G401 (cell line): ENCODE results near the gene GPSM1. TPM values are rescaled to one million over a fixed set of nuclear protein-coding genes. Genes with fewer than 3 reads are reported as not detected.

ENCODE experiments used
- DNase-seq: peaks from one replicate; pipeline ENCODE4 v3.0.0-alpha.2; 2015; ENCODE audit warnings: low spot score
- in situ Hi-C: cut with HindIII; loops from 2 replicates; pipeline ENCODE4 v1.10.0; 2016; ENCODE audit warnings: low sequenced_read_pairs, mixed read lengths
- total RNA-seq: library from RNA; depleted of rRNA; stranded (reverse); fragments of >200 nt; shearing (Covaris generic); gene quantifications from 2 replicates; pipeline ENCODE4 v1.2.3, GENCODE V29; 2014

The GPSM1 gene
- total RNA-seq, 1 experiment from 2014 or later: 49.1 TPM

DNA sequence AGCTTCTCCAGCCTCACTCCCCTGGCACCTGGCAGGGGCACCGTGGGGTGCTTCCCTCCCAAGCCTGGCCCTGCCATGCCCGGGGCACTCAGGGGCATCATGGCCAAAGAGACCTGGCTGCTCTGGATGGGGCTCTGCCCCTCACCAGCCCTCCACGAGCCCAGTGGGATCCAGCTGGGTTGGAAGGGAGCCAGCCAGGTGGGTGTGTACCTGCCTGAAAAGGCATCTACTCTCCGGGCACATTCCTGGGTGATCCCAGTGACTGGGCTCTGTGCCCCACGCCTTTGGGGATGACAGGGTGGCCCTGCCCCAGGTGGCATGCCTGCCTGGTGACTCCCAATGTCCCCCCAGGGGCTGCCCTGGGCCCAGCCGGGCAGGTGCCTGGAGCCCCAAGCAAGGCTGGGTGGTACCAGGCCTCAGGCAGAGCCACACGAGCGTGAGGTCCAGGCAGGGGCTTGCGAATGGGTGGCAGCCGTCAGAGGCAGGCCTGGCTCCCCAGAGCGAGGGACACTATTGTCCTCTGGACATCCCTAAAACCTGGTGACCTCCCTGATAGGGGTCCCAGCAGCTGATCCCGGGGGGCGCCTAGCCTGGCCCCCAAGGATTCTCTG lies 777 bp downstream of the GPSM1 start:
- DNase-seq: no peak
- in situ Hi-C loops: no loop called here

DNA sequence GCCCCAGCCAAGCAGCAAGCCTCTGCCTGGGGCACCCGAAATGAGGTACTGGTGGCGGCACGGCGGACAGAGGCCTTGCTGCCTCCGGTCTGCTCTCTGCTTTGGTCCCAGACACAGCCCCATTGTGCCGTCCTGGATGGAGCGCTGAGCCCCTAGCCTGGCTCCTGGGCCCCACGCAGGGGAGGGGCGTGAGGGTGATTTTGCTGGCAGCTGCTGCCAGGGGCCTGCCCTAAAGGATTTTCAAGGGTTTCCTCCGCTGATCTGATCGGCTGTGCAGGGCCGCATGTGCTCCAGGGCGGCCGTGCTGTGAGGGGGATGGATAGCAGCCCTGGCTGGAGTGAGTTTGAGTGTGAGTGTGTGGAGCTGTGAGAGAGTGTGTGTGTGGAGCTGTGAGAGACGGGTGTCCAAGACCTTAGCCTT lies 1.3 kb downstream of the GPSM1 start:
- DNase-seq: peak; percentile 45
- in situ Hi-C loops: no loop called here

DNA sequence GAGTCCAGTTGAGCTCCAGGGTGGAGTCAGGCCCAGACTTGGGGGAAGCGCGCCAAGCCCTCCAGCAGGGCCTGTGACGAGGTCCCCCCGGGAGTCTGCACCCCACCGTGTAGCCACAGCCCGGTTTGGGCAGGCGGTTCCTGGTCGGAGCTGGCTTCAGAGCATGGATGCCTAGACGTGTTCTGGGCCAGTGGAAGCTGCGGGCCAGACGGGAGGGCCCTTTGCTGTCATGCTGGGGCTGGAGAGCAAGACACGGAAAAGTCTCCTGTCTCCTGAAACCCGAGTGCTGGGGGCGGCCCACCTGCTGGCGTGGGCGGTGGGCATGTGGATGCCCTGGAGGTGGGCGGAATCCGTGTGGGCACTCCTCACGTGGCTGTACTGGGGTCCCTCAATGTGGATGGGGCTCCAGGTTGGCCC lies 1.9 kb downstream of the GPSM1 start:
- in situ Hi-C loops: no loop called here
- no peak for DNase-seq

DNA sequence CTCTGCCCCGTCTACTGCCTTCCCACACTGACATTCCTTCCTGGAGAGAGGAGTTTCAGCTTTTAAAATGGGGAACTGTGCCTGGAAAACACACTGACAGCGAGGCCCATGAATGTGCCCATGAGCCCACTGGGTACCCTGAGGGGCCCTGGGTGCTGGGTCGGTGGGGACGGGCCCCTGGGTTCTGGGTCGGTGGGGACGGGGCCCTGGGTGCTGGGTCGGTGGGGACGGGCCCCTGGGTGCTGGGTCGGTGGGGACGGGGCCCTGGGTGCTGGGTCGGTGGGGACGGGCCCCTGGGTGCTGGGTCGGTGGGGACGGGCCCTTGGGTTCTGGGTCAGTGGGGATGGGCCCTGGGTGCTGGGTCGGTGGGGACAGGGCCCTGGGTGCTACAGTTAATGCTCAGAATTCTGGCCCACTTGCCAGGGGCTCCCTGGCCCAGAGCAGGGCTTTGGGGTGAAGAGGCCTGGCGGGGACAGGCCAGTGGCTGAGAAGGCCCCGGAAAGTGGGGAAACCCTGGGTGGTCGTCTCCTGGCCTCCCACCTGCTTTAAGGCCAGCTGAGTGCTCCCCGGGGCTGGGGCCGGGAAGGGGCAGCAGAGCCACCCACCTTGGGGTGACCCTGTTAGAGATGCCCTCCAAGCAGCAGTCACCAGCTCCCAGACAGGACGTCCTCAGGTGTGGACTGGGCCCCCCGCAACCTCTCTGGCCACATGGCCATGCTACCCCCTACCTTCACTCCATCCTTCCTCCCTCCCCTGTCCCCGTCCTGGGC lies 2.5 kb downstream of the GPSM1 start:
- DNase-seq: no peak
- in situ Hi-C loops: no loop called here

DNA sequence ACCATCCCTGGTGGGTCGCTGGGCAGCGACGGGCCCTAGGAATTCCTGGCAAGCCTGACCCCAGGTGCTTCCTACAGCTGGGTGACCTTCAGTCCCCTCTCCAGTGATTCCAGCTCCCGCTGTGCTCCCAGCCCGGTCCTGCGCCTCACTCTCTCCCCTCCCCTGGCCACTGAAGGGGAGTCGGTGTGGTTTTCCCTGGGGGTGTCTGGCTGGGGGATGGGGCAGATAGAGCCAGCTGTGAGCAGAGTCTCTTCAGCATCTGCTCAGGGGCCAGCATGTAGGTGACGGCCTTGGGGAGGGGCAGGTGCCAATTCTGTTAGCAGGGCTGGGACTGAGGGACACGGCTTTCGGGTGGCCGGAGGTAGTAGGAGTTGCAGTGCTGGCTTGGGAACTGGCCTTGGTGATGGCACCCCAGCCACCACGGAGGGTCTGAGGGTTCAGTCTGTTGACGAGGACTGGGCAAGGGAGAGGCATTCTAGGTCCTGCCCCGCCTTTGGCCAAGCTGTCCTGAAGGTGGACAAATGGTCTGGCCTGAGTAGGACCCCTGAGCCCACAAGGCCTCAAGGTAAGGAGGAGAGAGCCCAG lies 3.2 kb downstream of the GPSM1 start:
- no peak for DNase-seq
- in situ Hi-C loops: no loop called here

DNA sequence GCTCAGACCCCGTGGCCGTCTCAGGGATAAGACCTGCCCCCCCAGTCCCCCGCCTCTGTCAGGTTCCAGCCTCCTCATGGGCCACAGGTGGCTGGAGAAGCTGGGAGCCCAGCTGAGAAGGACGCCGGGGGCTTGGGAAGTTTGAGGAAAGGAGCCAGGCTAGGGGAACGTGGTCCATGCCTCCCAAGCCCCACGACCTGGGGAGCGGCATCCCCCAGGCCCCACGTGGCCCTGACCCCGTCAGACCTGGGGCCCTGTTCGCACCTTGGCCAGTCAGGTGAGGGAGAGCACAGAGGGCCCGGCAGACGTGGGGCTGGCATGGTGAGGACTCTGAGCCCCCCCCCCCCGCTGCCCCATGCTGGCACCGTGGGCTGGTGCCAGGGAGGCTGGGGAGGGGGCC lies 3.7 kb downstream of the GPSM1 start:
- in situ Hi-C loops: no loop called here
- DNase-seq: no peak

DNA sequence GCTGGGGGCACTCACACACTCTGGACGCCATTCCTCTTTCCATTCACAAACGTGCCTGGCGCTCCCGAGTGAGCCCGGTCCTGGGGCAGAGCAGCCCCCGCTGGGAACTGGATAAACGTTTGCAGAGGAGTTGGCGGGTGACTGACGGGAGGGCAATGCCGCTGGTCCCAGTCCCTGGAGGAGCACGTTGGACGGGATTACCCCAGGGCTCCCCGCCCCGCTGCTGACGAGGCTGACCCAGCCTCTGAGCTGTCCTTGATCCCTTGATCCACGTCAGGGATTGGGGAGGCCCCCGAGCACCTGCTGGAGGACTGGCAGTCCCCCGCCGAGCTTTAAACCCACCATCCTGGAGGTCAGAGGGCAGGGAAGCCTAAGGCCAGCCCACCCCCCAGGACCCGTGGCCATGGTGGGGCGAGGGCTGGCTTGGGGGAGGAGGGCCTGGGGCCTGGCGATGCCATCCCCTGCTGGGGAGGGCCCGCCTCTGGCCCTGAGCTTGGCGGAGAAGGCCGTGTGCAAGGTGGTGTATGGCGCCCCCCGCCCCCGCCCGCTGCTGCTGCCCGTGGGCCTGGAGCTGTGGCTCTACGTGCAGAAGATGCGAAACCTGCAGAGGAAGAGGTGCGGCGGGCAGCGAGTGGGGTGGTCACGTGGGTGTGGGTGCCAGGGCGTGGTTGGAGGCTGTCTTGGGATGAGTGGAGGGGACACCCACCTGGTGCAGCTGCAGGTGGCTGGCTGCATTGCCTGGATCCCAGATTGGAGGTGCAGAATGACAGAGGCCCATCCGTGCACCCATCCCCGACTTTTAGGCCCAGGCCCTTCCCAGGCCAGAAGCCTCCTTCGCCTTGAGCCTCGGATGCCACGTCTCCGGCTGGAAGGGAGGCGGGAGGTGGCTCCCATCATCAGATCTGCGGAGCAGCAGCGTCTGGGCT lies 4.5 kb downstream of the GPSM1 start:
- in situ Hi-C loops: no loop called here
- no peak for DNase-seq

DNA sequence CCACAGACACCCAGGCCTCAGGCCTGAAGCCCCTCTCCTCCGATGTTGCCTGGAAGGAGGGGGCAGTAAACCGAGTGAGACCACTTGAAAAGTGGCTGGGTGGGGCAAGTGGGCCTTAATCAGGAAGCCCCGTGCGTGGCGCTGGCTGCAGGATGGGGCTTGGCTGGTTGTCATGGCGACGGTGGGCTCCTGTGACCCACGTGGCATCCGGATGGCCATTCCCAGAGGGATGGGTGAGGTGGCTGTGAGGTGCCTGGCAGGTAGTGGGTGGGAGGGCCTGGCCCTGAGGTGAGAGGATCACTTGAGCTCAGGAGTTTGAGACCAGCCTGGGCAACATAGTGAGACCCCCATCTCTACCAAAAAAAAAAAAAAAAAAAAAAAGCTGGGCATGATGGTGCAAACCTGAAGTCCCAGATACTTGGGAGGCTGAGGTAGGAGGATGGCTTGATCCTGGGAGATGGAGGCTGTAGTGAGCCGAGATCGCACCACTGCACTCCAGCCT lies 5.2 kb downstream of the GPSM1 start:
- DNase-seq: no peak
- in situ Hi-C loops: no loop called here

DNA sequence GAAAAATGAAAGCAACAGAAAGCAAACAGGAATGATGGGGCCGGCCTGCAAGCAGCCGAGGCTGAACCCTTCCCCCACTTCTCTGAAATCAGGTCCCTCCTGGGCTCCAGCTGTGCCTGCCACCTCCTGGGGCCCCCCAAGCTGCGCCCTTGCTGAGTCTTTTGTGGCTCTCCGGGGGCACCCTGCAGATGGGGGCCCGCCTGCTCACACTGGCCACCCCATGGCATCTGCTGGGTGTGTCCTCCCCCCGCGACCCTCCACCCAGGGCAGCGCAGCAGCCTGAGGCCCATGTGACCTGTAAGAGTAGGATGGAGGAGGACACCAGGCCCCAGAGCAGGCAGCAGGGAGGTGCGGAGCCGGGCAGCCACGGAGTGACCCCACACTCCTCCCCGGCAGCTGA lies 5.7 kb downstream of the GPSM1 start:
- no peak for DNase-seq
- in situ Hi-C loops: no loop called here

DNA sequence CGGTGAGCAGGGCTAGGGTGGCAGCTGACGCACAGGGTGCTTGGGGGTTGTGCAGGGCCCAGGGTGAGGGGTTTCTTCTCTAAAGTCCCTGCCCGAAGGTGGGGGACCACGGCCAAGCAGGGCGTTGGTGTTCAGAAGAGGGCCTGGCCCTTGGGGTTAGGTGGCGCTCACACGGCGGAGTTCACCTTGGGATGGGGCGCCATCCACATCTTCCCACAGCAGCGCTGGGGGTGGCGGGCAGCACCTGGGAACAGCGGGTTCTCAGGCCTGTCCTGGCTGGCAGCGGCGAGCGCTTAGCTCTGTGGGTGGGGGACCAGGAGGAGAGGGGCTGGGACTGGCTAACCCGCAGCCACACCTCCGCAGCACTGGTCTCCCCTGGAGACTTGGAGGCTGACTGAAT lies 6.1 kb downstream of the GPSM1 start:
- DNase-seq: no peak
- in situ Hi-C loops: no loop called here

DNA sequence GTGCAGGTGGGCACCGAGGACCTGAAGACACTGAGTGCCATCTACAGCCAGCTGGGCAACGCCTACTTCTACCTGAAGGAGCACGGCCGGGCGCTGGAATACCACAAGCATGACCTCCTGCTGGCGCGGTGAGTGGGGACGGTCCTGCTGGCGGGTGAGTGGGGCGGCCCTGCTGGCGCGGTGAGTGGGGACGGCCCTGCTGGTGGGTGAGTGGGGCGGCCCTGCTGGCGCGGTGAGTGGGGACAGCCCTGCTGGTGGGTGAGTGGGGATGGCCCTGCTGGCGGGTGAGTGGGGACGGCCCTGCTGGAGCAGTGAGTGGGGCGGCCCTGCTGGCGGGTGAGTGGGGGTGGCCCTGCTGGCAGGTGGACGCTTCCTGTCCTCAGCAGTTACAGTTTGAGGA lies 7.2 kb downstream of the GPSM1 start:
- in situ Hi-C loops: no loop called here
- DNase-seq: no peak

DNA sequence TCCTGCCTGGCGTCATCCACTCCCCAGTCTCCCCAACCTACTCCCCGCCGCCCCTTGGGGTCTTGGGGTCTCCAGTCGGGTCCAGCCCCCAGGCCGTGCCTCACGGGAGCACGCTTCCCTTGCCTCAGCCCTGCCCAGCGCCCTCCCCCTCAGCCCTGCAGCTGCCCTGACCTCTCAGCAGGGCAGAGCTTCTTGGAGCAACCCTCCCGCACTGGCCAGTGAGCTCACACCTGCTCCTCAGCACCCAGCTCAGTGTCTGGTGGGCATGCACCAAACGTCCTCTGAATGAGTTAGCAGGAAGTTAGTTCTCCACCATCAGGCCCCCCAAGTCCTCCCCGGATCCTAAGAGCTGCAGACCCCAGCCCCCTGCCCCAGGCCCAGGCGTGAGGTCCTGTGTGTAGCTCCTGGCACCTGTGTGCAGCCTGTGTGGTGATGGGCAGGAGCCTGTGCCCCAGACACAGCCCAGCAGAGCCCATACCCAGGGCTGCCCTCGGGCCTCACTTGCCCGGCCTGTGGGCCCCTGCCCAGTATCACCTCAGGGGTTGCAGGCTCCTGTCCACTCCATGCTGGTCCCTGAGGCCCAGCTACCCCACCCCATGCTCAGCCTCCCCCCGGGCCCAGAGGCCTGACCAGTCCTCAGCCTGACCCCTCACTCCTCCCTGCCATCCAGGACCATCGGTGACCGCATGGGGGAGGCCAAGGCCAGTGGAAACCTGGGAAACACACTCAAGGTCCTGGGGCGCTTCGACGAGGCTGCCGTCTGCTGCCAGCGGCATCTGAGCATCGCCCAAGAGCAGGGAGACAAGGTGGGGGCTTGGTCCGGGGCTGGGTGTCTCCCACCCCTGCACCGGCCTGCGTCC lies 8.2 kb downstream of the GPSM1 start:
- in situ Hi-C loops: no loop called here
- DNase-seq: no peak

DNA sequence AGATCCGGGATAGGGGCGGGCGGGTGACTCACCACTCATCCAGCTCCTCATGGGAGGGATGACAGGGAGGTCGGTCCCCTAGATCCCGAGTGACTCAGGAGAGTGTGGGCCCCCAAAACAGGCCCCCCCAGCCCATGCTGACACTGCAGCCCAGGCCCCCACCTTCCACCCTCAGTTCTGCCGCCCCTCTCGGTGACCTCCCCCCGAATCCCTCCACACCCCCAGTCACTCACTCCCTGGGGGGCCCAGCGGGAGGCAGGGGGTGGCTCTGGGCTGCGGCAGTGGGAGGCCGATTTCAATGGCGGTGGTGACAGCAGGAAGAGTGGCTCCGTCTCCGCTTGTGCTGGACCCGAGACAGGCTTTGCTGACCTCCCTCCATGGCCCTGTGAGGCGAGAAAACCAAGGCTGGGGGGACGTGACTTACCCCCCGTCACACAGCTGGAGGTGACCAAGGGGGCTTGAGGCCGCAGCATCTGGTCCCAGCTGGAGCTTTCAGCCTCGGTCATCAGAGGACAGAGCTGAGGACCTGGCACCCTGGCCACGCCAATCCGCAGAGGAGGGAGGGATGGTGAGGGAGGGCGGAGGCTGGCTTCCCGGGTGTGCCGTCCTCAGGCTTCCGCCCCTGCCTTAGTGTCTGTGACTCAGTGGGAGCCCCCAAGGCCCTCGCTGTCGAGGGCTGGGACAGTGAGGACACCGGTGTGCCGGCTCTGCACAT lies 9.0 kb downstream of the GPSM1 start:
- DNase-seq: no peak

DNA sequence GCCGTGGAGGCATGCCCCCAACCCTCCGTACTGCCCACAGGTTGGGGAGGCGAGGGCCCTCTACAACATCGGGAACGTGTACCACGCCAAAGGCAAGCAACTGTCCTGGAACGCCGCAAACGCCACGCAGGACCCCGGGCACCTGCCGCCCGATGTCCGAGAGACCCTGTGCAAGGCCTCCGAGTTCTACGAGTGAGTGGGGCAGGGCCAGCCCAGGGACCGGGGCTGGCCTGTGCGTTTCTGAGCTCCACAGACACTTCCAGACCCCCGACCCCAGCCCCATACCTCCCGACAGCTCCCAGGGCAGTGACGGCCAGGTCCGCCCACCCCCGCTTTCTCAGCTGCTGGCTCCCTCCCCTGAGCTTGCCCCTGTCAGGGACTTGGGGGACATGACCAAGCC lies 9.5 kb downstream of the GPSM1 start:
- in situ Hi-C loops: no loop called here
- no peak for DNase-seq

More for the DNA sequence above, 9.0 kb downstream of the GPSM1 start:
- in situ Hi-C loops: no loop called here

DNA sequence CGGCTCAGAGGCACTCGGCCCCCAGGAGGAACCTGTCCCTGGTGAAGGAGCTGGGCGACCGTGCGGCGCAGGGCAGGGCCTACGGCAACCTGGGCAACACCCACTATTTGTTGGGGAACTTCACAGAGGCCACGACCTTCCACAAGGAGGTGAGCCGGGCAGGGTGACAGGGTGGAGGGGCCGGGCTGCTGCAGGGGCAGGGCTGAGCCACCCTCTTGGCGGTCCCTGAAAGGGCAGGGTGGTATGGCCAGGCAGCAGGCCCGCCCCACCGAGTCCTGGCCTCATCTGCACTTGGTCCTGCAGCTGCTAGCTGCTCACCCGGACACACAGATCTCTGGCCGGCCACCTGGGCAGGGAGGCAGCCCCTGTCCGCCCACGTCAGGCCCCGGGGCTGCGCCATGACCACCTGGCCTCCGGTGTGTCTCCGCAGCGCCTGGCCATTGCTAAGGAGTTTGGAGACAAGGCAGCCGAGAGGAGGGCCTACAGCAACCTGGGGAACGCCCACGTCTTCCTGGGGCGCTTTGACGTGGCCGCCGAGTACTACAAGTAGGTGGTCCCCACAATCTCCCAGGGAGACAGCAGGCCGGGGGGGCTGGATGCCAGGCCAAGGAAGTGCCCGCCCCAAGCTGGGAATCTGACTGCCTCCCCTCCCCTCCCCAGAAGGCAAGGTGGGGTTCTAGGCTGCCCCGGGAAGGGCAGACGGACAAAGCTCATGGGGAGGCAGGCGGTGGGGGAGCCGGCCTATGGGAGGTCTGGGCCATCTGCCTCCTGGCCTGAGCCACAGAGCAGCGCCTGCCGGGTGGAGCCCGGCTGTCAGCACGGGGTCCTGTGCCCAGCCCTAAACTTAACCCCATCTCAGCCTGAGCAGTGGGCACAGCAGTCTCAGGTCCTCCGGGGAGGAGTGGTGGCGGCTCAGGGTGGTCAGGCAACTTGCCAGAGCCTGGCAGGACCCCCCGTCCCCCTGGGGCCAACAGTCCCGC lies 10.4 kb downstream of the GPSM1 start:
- in situ Hi-C loops: no loop called here
- DNase-seq: no peak

DNA sequence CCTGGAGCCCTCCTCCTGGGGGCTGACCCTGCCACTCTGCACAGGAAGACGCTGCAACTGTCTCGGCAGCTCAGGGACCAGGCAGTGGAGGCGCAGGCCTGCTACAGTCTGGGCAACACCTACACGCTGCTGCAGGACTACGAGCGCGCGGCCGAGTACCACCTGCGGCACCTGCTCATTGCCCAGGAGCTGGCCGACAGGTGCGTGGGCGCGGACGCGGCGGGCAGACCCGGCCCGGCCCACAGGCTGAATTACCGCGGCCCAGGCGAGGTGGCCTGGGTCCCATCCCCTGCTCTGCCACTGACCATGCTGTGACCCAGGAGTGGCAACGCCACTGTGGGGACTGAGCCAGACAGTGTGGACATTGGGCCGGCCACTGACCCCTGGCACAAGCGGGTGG lies 11.2 kb downstream of the GPSM1 start:
- no peak for DNase-seq
- in situ Hi-C loops: no loop called here
